Measurements from ENCODE around the gene GARNL3. TPM values are rescaled to one million over a fixed set of nuclear protein-coding genes. Genes with fewer than 3 reads are reported as not detected.

The GARNL3 gene
- total RNA-seq, 1 experiment from 2014 or later = 11.5 TPM

DNA sequence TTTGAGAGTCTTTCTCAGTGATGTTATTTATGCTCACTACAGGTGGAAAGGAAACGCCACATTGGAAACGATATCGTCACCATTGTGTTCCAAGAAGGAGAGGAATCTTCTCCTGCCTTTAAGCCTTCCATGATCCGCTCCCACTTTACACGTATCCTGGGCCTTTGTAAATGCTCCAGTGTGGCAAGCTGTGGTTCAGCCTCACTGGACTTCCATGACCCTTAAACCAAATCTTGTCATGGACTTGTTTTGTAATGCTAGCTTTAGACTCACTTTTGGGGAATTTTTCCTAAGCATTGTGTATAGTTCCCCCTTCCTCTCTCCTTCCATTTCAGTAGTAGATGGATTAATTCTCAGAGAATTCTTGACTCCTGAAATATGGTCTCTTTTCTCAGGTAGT, 71.5 kb downstream of the GARNL3 start:
- Histone ChIP-seq H3K27ac (ENCODE audit: low read length) (peak overlapping the region; percentile 42; the same call in 1 of the 2 replicates), H3K9me3 (ENCODE audit: control insufficient read depth, insufficient read depth, low read depth, low read length) (no peaks in the 10 kb centered on the region), H3K4me1 (ENCODE audit: control insufficient read depth, insufficient read depth, low read length) (peaks cover 16% of the 10 kb centered on the region), H3K36me3 (ENCODE audit: control insufficient read depth, insufficient read depth, low read length) (no peaks in the 10 kb centered on the region), H3K4me3 (ENCODE audit: low read depth in 2 of 2, low read length in 2 of 2) (no peak overlapping the region), H3K27me3 (ENCODE audit: control insufficient read depth, insufficient read depth, low read length) (no peaks in the 10 kb centered on the region)
- TF ChIP-seq, protein P1, sequence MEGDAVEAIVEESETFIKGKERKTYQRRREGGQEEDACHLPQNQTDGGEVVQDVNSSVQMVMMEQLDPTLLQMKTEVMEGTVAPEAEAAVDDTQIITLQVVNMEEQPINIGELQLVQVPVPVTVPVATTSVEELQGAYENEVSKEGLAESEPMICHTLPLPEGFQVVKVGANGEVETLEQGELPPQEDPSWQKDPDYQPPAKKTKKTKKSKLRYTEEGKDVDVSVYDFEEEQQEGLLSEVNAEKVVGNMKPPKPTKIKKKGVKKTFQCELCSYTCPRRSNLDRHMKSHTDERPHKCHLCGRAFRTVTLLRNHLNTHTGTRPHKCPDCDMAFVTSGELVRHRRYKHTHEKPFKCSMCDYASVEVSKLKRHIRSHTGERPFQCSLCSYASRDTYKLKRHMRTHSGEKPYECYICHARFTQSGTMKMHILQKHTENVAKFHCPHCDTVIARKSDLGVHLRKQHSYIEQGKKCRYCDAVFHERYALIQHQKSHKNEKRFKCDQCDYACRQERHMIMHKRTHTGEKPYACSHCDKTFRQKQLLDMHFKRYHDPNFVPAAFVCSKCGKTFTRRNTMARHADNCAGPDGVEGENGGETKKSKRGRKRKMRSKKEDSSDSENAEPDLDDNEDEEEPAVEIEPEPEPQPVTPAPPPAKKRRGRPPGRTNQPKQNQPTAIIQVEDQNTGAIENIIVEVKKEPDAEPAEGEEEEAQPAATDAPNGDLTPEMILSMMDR (IDR thresholded peaks at IDR 0.05) = no peak
- TF ChIP-seq TCF7L2 (IDR thresholded peaks at IDR 0.05; ENCODE audit: low read depth, low read length) = no peak
- TF ChIP-seq, protein P2, sequence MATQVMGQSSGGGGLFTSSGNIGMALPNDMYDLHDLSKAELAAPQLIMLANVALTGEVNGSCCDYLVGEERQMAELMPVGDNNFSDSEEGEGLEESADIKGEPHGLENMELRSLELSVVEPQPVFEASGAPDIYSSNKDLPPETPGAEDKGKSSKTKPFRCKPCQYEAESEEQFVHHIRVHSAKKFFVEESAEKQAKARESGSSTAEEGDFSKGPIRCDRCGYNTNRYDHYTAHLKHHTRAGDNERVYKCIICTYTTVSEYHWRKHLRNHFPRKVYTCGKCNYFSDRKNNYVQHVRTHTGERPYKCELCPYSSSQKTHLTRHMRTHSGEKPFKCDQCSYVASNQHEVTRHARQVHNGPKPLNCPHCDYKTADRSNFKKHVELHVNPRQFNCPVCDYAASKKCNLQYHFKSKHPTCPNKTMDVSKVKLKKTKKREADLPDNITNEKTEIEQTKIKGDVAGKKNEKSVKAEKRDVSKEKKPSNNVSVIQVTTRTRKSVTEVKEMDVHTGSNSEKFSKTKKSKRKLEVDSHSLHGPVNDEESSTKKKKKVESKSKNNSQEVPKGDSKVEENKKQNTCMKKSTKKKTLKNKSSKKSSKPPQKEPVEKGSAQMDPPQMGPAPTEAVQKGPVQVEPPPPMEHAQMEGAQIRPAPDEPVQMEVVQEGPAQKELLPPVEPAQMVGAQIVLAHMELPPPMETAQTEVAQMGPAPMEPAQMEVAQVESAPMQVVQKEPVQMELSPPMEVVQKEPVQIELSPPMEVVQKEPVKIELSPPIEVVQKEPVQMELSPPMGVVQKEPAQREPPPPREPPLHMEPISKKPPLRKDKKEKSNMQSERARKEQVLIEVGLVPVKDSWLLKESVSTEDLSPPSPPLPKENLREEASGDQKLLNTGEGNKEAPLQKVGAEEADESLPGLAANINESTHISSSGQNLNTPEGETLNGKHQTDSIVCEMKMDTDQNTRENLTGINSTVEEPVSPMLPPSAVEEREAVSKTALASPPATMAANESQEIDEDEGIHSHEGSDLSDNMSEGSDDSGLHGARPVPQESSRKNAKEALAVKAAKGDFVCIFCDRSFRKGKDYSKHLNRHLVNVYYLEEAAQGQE (IDR thresholded peaks at IDR 0.05; ENCODE audit: insufficient read depth in 1 of 2, low read depth in 2 of 2, low read length in 1 of 2) = no peak
- TF ChIP-seq POLR2AphosphoS5 (IDR thresholded peaks at IDR 0.05; ENCODE audit: low read depth, low read length) = no peak
- no peak for TF ChIP-seq SIN3A (IDR thresholded peaks at IDR 0.05; ENCODE audit: borderline replicate concordance, insufficient read depth, low read depth, low read length)
- intact Hi-C loops (cut with micrococcal nuclease; ENCODE audit: unreplicated experiment) = no loop called here
- in situ Hi-C loops (cut with HindIII; ENCODE audit: low pct_unique_long_range_greater_than_20kb, low sequenced_read_pairs) = no loop called here
- DNase-seq (ENCODE audit: low read depth, low spot score) = no peak
- CTCF ChIA-PET = no interaction called here
- POLR2A ChIA-PET = no interaction called here
- ATAC-seq = no peak
- BruUV-seq (replicated peaks) = no TSS peak

GRCh38 chr9:127336506-127337352, 72.2 kb downstream of the GARNL3 start:
- intact Hi-C loops (cut with micrococcal nuclease; ENCODE audit: unreplicated experiment) (no loop called here), in situ Hi-C loops (cut with HindIII; ENCODE audit: low pct_unique_long_range_greater_than_20kb, low sequenced_read_pairs) (no loop called here)
- no peaks in the 10 kb centered on the region for H3K9me3 ChIP-seq (ENCODE audit: control insufficient read depth, insufficient read depth, low read depth, low read length)
- DNase-seq (ENCODE audit: low read depth, low spot score) = peak; percentile 76
- H3K4me1 ChIP-seq (ENCODE audit: control insufficient read depth, insufficient read depth, low read length) = peaks cover 16% of the 10 kb centered on the region
- ChIA-PET CTCF (no interaction called here), POLR2A (no interaction called here)
- no peaks in the 10 kb centered on the region for H3K36me3 ChIP-seq (ENCODE audit: control insufficient read depth, insufficient read depth, low read length)
- no peak overlapping the region for H3K4me3 ChIP-seq (ENCODE audit: low read depth in 2 of 2, low read length in 2 of 2)
- no TSS peak for BruUV-seq (replicated peaks)
- no peak for TF ChIP-seq SIN3A (IDR thresholded peaks at IDR 0.05; ENCODE audit: borderline replicate concordance, insufficient read depth, low read depth, low read length)
- peak; percentile 33; the same call in 1 of the 2 replicates for TF ChIP-seq POLR2AphosphoS5 (IDR thresholded peaks at IDR 0.05; ENCODE audit: low read depth, low read length)
- ATAC-seq = peak; percentile 88
- no peaks in the 10 kb centered on the region for H3K27me3 ChIP-seq (ENCODE audit: control insufficient read depth, insufficient read depth, low read length)
- H3K27ac ChIP-seq (ENCODE audit: low read length) = peak overlapping the region; percentile 49

- ChIA-PET POLR2A (no interaction called here), CTCF (no interaction called here)
These were observed 76.1 kb downstream of the GARNL3 start for GRCh38 chr9:127340721-127341120.

More at GRCh38 chr9:127340721-127341120, 76.1 kb downstream of the GARNL3 start:
- intact Hi-C loops (cut with micrococcal nuclease; ENCODE audit: unreplicated experiment) = no loop called here
- Histone ChIP-seq H3K27ac (ENCODE audit: low read length) (no peak overlapping the region), H3K4me3 (ENCODE audit: low read depth in 2 of 2, low read length in 2 of 2) (no peak overlapping the region), H3K4me1 (ENCODE audit: control insufficient read depth, insufficient read depth, low read length) (peaks cover 16% of the 10 kb centered on the region), H3K27me3 (ENCODE audit: control insufficient read depth, insufficient read depth, low read length) (no peaks in the 10 kb centered on the region), H3K9me3 (ENCODE audit: control insufficient read depth, insufficient read depth, low read depth, low read length) (no peaks in the 10 kb centered on the region), H3K36me3 (ENCODE audit: control insufficient read depth, insufficient read depth, low read length) (no peaks in the 10 kb centered on the region; the same call in 1 of the 2 replicates)
- TF ChIP-seq, protein P1 (IDR thresholded peaks at IDR 0.05) = no peak
- TF ChIP-seq POLR2AphosphoS5 (IDR thresholded peaks at IDR 0.05; ENCODE audit: low read depth, low read length) = no peak
- TF ChIP-seq, protein P2 (IDR thresholded peaks at IDR 0.05; ENCODE audit: insufficient read depth in 1 of 2, low read depth in 2 of 2, low read length in 1 of 2) = no peak
- no peak for TF ChIP-seq SIN3A (IDR thresholded peaks at IDR 0.05; ENCODE audit: borderline replicate concordance, insufficient read depth, low read depth, low read length)
- no peak for TF ChIP-seq TCF7L2 (IDR thresholded peaks at IDR 0.05; ENCODE audit: low read depth, low read length)
- no peak for DNase-seq (ENCODE audit: low read depth, low spot score)
- BruUV-seq (replicated peaks) = no TSS peak
- ATAC-seq = no peak
- in situ Hi-C loops (cut with HindIII; ENCODE audit: low pct_unique_long_range_greater_than_20kb, low sequenced_read_pairs) = no loop called here
